ENCODE data around the gene PKD2L1.

The PKD2L1 gene

GRCh38 chr10:100357059-100357858 is 27.2 kb upstream of the PKD2L1 start:
- Histone ChIP-seq H3K4me3 (ENCODE audit: low read depth in 1 of 2, low read length in 1 of 2) (no peak overlapping the region), H3K27me3 (no peaks in the 10 kb centered on the region), H3K27ac (no peak overlapping the region), H3K36me3 (peaks cover 32% of the 10 kb centered on the region), H3K4me1 (ENCODE audit: control insufficient read depth in 1 of 2, insufficient read depth in 1 of 2, low read depth in 1 of 2, low read length in 1 of 2) (peaks cover 28 to 37% of the 10 kb centered on the region in 2 experiments), H3K9me3 (no peaks in the 10 kb centered on the region)
- TF ChIP-seq CTCF (IDR thresholded peaks at IDR 0.05): no peak

GRCh38 chr10:100356067-100357017 is 26.3 kb upstream of the PKD2L1 start:
- Histone ChIP-seq H3K4me3 (ENCODE audit: low read depth in 1 of 2, low read length in 1 of 2) (no peak overlapping the region), H3K36me3 (peaks cover 25% of the 10 kb centered on the region), H3K9me3 (no peaks in the 10 kb centered on the region), H3K4me1 (ENCODE audit: control insufficient read depth in 1 of 2, insufficient read depth in 1 of 2, low read depth in 1 of 2, low read length in 1 of 2) (peaks cover 28 to 37% of the 10 kb centered on the region in 2 experiments), H3K27ac (no peak overlapping the region), H3K27me3 (no peaks in the 10 kb centered on the region)
- TF ChIP-seq CTCF (IDR thresholded peaks at IDR 0.05): no peak

GRCh38 chr10:100355086-100355485 is 25.1 kb upstream of the PKD2L1 start:
- no peaks in the 10 kb centered on the region for H3K9me3 ChIP-seq
- TF ChIP-seq CTCF (IDR thresholded peaks at IDR 0.05): no peak
- peaks cover 12% of the 10 kb centered on the region for H3K36me3 ChIP-seq
- H3K4me1 ChIP-seq (ENCODE audit: control insufficient read depth in 1 of 2, insufficient read depth in 1 of 2, low read depth in 1 of 2, low read length in 1 of 2): peaks cover 28 to 44% of the 10 kb centered on the region in 2 experiments
- no peaks in the 10 kb centered on the region for H3K27me3 ChIP-seq
- H3K4me3 ChIP-seq (ENCODE audit: low read depth in 1 of 2, low read length in 1 of 2): no peak overlapping the region
- peak overlapping the region; percentile 4 for H3K27ac ChIP-seq

GRCh38 chr10:100353770-100354485 is 23.9 kb upstream of the PKD2L1 start:
- Histone ChIP-seq H3K27me3 (no peaks in the 10 kb centered on the region), H3K9me3 (no peaks in the 10 kb centered on the region), H3K27ac (peak overlapping the region; percentile 49), H3K36me3 (peaks cover 1% of the 10 kb centered on the region), H3K4me1 (ENCODE audit: control insufficient read depth in 1 of 2, insufficient read depth in 1 of 2, low read depth in 1 of 2, low read length in 1 of 2) (peaks cover 32 to 54% of the 10 kb centered on the region in 2 experiments), H3K4me3 (ENCODE audit: low read depth in 1 of 2, low read length in 1 of 2) (no peak overlapping the region)
- no peak for TF ChIP-seq CTCF (IDR thresholded peaks at IDR 0.05)

- no peaks in the 10 kb centered on the region for H3K36me3 ChIP-seq
- no peak for TF ChIP-seq CTCF (IDR thresholded peaks at IDR 0.05)
- peaks cover 54 to 75% of the 10 kb centered on the region in 2 experiments for H3K4me1 ChIP-seq (ENCODE audit: control insufficient read depth in 1 of 2, insufficient read depth in 1 of 2, low read depth in 1 of 2, low read length in 1 of 2)
- no peaks in the 10 kb centered on the region for H3K9me3 ChIP-seq
- no peak overlapping the region for H3K4me3 ChIP-seq (ENCODE audit: low read depth in 1 of 2, low read length in 1 of 2)
- no peak overlapping the region for H3K27ac ChIP-seq
- H3K27me3 ChIP-seq: peaks cover 5% of the 10 kb centered on the region
Measured at GRCh38 chr10:100350914-100351485, 21.0 kb upstream of the PKD2L1 start.

Data from neutrophil (primary cell).